Activated T-helper 1 cell treated with anti-CD3 and anti-CD28 coated beads, Interleukin-12 subunit alpha, Interleukin-12 subunit beta, Interleukin-2, Interleukin-4 antibody, amounts not matched to agents 30 ng/mL and 10 ng/mL and 1 ng/mL, durations not matched to agents 14 hours and 24 hours and 36 hours (primary cell): ENCODE results near the gene TDRD1. TPM values are rescaled to one million over a fixed set of nuclear protein-coding genes. Genes with fewer than 3 reads are reported as not detected.

Experiments used
- DNase-seq: peaks from one replicate; pipeline ENCODE4 v3.0.0; 2021; ENCODE audit warnings: low spot score
- H3K27ac Mint-ChIP-seq: one replicate; pipeline ENCODE4 v1.8.0; 2021; ENCODE audit warnings: mild to moderate bottlenecking, mixed read lengths
- H3K27me3 Mint-ChIP-seq: one replicate; pipeline ENCODE4 v1.8.0; 2022; ENCODE audit warnings: mild to moderate bottlenecking, moderate library complexity, mixed read lengths; ENCODE audit not compliant: insufficient read depth
- H3K36me3 Mint-ChIP-seq: one replicate; pipeline ENCODE4 v1.8.0; 2021; ENCODE audit warnings: low read depth, mixed read lengths
- H3K4me1 Mint-ChIP-seq: one replicate; pipeline ENCODE4 v1.8.0; 2021; ENCODE audit warnings: low read depth, mixed read lengths
- H3K4me3 Mint-ChIP-seq: one replicate; pipeline ENCODE4 v1.8.0; 2021; ENCODE audit warnings: mild to moderate bottlenecking, moderate library complexity, mixed read lengths
- H3K9me3 Mint-ChIP-seq: one replicate; pipeline ENCODE4 v1.8.0; 2021; ENCODE audit warnings: mixed read lengths
- intact Hi-C: fragments of 100-400 bp; cut with micrococcal nuclease; formaldehyde crosslinking; loops from one replicate; pipeline ENCODE4 v1.15.1; 2024
- total RNA-seq: library from RNA; stranded (reverse); gene quantifications from 2 replicates; pipeline ENCODE4 v1.2.3, GENCODE V29; 2022

Gene TDRD1
- total RNA-seq, 1 donor from 2014 or later, result 0.13 TPM

DNA sequence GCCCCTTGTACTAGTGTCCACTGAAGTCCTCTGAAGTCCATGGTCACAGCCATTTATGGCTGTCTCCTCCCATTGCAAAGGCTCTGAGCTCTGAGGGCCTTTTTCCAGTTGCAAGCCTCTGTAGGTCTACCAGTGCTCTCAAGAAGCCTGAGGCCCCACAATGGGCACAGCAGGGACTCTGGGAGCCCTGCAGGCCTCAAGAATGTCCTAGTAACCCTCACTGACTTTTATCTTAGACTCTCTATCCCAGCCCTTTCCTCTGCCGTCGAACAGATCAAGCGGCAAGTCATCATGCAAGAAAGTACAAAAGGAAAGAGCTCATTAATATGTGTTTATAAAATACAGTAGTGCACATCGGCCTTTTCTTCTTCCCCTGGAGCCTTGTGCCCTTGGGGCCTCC, 83.3 kb downstream of the TDRD1 start:
- H3K9me3 Mint-ChIP-seq, result no peaks in the 10 kb centered on the region
- peaks cover 4% of the 10 kb centered on the region for H3K27me3 Mint-ChIP-seq
- H3K27ac Mint-ChIP-seq, result no peak overlapping the region
- intact Hi-C loops, result no loop called here
- DNase-seq, result no peak
- H3K4me3 Mint-ChIP-seq, result no peak overlapping the region
- no peaks in the 10 kb centered on the region for H3K36me3 Mint-ChIP-seq
- peaks cover 6% of the 10 kb centered on the region for H3K4me1 Mint-ChIP-seq

DNA sequence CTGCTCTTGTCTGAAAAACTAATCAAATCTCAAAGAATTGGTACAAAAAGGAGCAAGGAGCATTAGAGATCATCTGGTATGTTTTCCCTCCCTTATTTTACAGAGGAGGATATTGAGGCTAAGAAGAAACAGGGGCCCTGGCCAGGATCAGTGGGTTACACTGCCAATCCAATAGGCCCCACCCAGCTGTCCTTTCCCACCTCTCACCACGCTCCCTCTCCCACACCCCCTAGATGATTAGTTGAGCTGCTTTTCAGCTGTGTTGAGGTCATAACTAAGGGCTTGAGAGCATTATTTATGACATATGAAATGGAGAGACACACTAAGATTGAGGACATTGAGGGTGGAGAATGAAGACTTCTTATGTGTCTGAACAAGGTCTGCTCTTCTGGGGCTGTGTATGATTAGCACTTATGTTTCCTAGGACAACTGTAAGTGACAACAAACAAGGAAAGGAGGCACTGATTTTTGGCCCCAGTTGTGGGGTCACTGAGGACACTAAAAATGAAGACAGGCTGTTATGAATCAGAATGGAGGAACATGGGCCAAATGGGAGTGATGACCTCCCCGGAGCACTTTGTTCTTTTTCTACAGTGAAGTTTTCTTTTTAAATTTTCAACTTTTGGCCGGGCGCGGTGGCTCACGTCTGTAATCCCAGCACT, 86.4 kb downstream of the TDRD1 start:
- intact Hi-C loops, result no loop called here
- no peak overlapping the region for H3K4me3 Mint-ChIP-seq
- peaks cover 4% of the 10 kb centered on the region for H3K27me3 Mint-ChIP-seq
- no peaks in the 10 kb centered on the region for H3K9me3 Mint-ChIP-seq
- H3K27ac Mint-ChIP-seq, result no peak overlapping the region
- peaks cover 6% of the 10 kb centered on the region for H3K4me1 Mint-ChIP-seq
- DNase-seq, result no peak
- no peaks in the 10 kb centered on the region for H3K36me3 Mint-ChIP-seq

DNA sequence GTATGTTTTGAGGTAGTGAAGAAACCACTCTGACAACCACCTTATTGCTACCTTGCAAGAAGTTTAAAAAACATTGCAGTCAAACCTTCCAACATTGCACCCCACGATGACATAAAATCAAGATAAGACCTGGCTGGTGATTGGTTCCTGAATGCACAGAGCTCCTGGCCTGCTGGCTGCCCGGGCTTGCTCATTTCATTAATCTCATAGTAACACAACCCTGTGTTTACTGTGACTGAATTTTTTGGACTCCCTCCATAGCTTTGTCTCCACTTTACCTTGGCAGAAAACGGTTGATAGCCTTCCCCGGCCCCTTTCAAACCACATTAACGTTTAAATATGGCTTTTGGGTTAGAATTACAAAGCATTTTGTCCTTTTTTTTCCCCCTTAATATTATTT, 87.4 kb downstream of the TDRD1 start:
- peaks cover 4% of the 10 kb centered on the region for H3K27me3 Mint-ChIP-seq
- no peaks in the 10 kb centered on the region for H3K36me3 Mint-ChIP-seq
- no peak overlapping the region for H3K4me3 Mint-ChIP-seq
- no peak for DNase-seq
- intact Hi-C loops, result no loop called here
- H3K4me1 Mint-ChIP-seq, result no peaks in the 10 kb centered on the region
- no peak overlapping the region for H3K27ac Mint-ChIP-seq
- H3K9me3 Mint-ChIP-seq, result no peaks in the 10 kb centered on the region

DNA sequence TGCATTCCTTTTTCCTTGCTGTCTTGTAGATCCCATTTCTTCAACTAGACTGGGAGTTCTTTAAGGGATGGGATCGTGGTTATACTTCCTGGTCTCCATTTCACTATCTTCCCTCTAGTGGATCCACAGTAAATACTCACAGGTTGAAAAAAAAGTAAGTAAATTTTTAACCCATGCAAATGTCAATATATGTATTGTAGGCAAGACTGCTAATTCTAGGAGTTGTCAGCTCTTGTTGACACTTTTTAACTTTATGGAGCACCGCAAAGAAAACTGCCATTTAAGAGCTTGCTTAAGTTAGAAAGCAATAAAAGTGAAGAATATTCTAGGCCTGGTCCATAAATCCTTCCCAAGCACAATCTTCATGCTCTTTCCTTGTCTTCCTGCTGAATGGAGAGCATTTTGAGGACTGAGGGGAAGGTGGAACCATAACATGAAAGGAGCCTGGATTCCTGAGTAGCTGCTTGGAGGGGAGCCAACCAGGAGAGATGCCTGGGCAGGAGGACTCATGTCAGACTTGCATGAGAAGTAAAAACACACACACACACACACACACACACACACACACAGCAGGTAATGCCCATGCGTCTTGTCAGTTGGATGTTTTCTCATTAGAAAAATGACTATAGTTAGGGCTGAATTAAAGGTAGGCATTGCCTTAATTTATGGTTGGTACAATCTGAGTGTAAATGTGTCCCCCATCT, 92.1 kb downstream of the TDRD1 start:
- H3K4me3 Mint-ChIP-seq, result no peak overlapping the region
- H3K9me3 Mint-ChIP-seq, result no peaks in the 10 kb centered on the region
- H3K36me3 Mint-ChIP-seq, result no peaks in the 10 kb centered on the region
- H3K27me3 Mint-ChIP-seq, result no peaks in the 10 kb centered on the region
- intact Hi-C loops, result no loop called here
- no peak for DNase-seq
- no peak overlapping the region for H3K27ac Mint-ChIP-seq
- no peaks in the 10 kb centered on the region for H3K4me1 Mint-ChIP-seq

DNA sequence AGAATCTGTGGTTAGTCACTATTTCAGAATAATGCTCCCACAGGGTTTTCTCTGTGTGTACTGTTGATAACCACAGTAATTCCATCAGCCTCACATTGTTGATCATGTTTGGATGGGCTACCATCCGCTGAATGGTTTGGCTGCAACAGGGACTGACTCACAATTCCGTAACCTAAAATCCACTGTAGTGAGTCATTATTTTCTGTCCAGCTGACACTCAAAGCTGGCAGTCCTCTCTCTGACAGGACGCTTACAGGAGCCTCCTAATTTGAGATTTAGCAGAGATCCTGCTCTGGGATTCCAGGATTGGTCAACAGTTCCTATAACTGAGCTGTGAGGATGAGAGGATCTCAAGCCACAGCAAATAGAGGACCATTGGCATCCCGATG, 92.6 kb downstream of the TDRD1 start:
- H3K27ac Mint-ChIP-seq, result no peak overlapping the region
- no peak for DNase-seq
- H3K36me3 Mint-ChIP-seq, result no peaks in the 10 kb centered on the region
- intact Hi-C loops, result no loop called here
- H3K9me3 Mint-ChIP-seq, result no peaks in the 10 kb centered on the region
- no peak overlapping the region for H3K4me3 Mint-ChIP-seq
- H3K4me1 Mint-ChIP-seq, result no peaks in the 10 kb centered on the region
- H3K27me3 Mint-ChIP-seq, result no peaks in the 10 kb centered on the region

DNA sequence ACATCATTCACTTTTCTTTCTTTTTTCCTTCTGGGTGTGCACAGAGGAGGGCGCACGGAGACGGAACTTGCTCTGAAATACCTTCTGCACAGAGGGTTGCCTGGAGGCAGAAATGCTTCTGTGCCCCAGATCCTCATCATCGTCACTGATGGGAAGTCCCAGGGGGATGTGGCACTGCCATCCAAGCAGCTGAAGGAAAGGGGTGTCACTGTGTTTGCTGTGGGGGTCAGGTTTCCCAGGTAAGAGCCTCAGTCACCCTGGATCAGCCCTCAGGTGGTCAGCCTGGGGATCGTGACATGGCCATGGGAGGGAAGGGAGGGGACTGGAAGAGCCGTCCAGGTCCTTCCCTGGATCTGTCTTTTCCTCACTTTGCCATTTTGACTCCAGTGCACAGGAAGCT, 93.5 kb downstream of the TDRD1 start:
- Mint-ChIP-seq H3K9me3 (no peaks in the 10 kb centered on the region), H3K4me3 (no peak overlapping the region), H3K4me1 (no peaks in the 10 kb centered on the region), H3K27me3 (no peaks in the 10 kb centered on the region), H3K36me3 (no peaks in the 10 kb centered on the region), H3K27ac (no peak overlapping the region)
- DNase-seq, result no peak
- intact Hi-C loops, result no loop called here

DNA sequence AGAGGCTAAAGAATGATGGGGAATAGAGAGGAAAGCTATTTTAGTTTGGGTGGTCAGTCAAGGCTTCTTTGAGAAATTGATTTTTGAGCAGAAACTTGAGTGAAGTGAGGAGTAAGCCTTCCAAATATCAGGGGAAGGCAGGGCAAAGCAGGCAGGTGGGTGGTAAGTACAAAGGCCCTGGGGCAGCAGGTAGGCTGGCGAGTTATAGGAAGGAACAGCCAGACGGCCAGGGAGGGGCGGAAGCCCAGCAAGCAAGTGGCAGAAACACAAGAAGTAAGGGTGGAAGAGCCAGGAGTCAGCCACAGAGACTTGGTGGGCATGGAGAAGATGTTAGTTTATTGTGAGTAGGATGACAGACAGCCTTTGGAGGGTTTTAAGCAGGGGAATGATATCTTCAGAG, 94.8 kb downstream of the TDRD1 start:
- DNase-seq, result no peak
- intact Hi-C loops, result no loop called here
- Mint-ChIP-seq H3K27ac (no peak overlapping the region), H3K4me3 (no peak overlapping the region), H3K4me1 (no peaks in the 10 kb centered on the region), H3K9me3 (no peaks in the 10 kb centered on the region), H3K36me3 (no peaks in the 10 kb centered on the region), H3K27me3 (peaks cover 2% of the 10 kb centered on the region)

DNA sequence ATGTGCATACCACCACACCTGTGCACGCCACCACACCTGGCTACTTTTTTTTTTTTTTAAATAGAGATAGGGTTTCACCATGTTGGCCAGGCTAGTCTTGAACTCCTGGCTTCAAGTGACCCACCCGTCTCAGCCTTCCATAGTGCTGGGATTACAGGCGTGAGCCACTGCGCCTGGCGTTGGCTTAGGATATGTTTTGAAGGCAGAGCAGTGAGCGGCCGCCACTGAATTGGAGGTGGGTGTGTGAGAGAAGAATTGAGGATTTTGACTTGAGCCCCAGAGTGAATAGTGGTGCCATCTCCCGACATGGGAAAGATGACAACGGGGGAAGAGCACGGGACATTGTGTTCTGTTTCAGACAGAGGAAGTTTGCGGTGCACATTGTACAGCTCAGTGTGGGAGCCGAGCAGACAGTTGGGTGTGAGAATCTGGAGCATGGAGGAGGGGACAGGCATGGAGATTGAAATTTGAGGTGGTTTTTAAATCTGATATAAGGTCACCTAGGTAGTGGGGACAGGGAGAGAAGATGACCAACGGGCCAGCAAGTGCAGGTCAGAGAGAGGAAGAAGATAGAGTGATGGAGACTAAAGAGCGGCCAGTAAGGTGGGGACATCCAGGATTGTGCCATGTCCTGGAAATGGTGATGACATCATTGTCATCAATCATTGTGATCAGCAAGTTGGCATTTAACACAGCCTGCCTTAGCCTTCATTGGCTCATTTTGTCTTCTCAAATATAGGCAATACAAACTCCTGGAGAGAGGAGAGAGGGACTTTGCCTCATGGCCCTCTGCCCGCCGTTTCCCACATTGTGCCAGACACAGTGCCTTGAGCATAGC, 95.7 kb downstream of the TDRD1 start:
- Mint-ChIP-seq H3K36me3 (no peaks in the 10 kb centered on the region), H3K9me3 (no peaks in the 10 kb centered on the region), H3K27me3 (peaks cover 2% of the 10 kb centered on the region), H3K4me1 (no peaks in the 10 kb centered on the region), H3K4me3 (no peak overlapping the region), H3K27ac (no peak overlapping the region)
- intact Hi-C loops, result no loop called here
- no peak for DNase-seq

DNA sequence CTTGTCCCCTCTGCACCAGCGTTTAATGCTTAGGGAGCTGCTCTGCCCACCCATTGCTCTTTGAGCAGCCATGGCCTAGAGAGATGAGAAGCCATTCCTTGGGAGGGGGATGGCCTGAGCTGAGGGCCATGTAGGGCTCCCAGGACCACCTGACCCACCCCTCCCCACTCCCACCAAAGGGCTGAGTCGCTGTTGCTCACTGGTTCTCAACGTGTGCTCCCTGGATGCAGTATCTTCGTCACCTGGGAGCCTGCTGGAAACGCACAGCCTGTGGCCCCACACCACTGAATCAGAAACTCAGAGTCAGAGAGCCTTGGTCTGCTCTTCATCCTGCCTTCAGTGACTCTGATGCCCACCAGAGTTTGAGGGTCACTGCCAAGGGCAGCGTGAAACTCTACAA, 96.9 kb downstream of the TDRD1 start:
- H3K27me3 Mint-ChIP-seq, result peaks cover 2% of the 10 kb centered on the region

DNA sequence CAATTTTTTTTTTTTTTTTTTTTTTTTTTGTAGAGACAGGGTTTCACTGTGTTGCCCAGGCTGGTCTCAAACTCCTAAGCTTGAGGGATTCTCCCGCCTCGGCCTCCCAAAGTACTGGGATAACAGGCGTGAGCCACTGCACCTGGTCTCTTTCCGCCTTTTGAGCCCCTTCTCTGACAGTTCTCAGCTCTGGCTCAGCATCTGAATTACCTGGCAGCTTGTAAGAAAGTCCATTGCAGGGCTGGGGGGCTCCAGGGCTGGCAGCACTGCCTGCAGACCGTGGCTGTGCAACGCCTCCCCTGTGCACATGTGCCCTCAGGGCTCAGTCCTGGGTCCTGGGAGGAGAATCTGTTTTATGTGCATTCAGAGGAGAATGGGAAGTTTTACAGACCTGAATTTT, 97.5 kb downstream of the TDRD1 start:
- H3K27me3 Mint-ChIP-seq, result peaks cover 2% of the 10 kb centered on the region
- no peaks in the 10 kb centered on the region for H3K36me3 Mint-ChIP-seq
- no peak for DNase-seq
- H3K9me3 Mint-ChIP-seq, result no peaks in the 10 kb centered on the region
- no peak overlapping the region for H3K4me3 Mint-ChIP-seq
- H3K4me1 Mint-ChIP-seq, result no peaks in the 10 kb centered on the region
- intact Hi-C loops, result no loop called here
- no peak overlapping the region for H3K27ac Mint-ChIP-seq

More for the DNA sequence above, 96.9 kb downstream of the TDRD1 start:
- no peaks in the 10 kb centered on the region for H3K4me1 Mint-ChIP-seq
- no peaks in the 10 kb centered on the region for H3K9me3 Mint-ChIP-seq
- H3K36me3 Mint-ChIP-seq, result no peaks in the 10 kb centered on the region
- no peak overlapping the region for H3K27ac Mint-ChIP-seq
- intact Hi-C loops, result no loop called here
- H3K4me3 Mint-ChIP-seq, result no peak overlapping the region
- DNase-seq, result no peak

DNA sequence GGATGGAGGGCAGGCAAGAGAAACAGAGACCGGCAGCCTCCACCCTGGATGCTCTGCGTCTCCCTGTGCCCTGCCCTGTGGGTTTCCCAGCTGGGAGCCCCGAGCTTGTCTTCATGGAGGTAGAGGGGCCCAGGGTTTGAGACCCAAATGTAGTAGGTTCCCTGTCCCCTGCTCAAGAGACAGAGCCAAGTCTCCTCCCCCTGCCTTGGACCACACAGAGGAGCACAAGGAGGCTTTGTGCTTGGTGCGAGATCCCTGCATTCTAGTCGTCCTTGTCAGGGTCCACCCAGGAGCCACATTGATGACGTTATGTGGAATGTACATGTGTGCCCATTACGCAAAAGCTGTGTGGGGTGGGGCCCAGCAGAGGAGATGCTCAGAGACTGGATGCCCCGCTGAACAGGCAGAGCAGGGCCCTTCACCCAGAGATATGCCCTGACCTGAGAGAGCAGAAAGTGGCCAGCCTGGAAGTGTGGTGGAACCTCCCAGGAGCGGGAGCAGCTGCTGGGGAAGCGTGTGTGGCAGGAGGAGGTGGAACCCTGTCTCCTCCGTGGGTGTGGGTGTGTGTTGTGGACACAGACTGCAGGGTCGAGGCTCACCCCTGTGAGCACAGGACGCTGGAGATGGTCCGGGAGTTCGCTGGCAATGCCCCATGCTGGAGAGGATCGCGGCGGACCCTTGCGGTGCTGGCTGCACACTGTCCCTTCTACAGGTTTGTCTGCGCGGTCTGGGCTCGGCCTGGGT, 99.2 kb downstream of the TDRD1 start:
- Mint-ChIP-seq H3K36me3 (no peaks in the 10 kb centered on the region), H3K27me3 (peaks cover 2% of the 10 kb centered on the region), H3K4me1 (no peaks in the 10 kb centered on the region), H3K27ac (no peak overlapping the region), H3K9me3 (no peaks in the 10 kb centered on the region), H3K4me3 (no peak overlapping the region)
- intact Hi-C loops, result no loop called here
- no peak for DNase-seq

DNA sequence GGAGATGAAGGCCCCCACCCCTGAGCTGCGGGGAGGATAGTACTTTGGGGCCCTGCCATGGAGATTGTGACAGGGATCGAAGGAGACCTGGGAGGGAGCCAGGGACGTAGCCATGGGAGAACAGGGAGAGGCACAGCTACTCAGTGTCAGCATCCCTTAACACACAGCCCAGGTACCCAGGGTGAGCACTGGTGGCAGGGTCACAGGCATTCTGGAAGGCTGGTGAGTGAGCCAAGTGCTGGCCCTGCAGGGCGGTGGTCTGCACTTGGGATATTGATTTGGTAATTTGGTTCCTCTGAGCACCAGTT, 99.7 kb downstream of the TDRD1 start:
- intact Hi-C loops, result no loop called here
- DNase-seq, result no peak
- Mint-ChIP-seq H3K27ac (no peak overlapping the region), H3K27me3 (peaks cover 2% of the 10 kb centered on the region), H3K4me3 (no peak overlapping the region), H3K4me1 (no peaks in the 10 kb centered on the region), H3K36me3 (no peaks in the 10 kb centered on the region), H3K9me3 (no peaks in the 10 kb centered on the region)

DNA sequence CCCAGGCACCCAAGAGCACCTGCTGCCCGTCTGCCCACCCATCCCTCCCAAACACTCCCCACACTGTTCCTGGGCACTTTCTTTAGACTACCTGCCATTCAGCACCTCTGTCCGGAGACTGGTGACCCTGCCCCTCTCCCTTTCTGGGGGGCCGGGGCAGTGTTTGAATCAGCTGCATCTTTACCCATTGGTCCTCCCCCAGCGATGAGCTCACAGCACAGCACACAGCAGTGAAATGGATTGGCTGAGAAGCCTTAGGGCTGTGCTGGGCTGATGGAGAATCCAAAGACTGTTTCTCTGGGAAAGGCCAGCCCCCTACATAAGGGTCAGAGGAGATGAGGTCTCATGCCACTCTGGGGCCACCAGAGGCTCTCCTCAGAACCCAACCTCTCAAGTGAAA, 100.1 kb downstream of the TDRD1 start:
- no peaks in the 10 kb centered on the region for H3K9me3 Mint-ChIP-seq
- intact Hi-C loops, result no loop called here
- DNase-seq, result no peak
- no peak overlapping the region for H3K27ac Mint-ChIP-seq
- H3K27me3 Mint-ChIP-seq, result peaks cover 2% of the 10 kb centered on the region
- no peaks in the 10 kb centered on the region for H3K36me3 Mint-ChIP-seq
- no peaks in the 10 kb centered on the region for H3K4me1 Mint-ChIP-seq
- H3K4me3 Mint-ChIP-seq, result no peak overlapping the region
